OCI-LY7 (cell line): ENCODE measurements around the gene TAPT1.

Experiments
- CTCF ChIP-seq: fragments of 200-600 bp; sonication (generic); conservative IDR thresholded peaks from 2 replicates; pipeline ENCODE4 v1.5.1; 2014; ENCODE audit warnings: mild to moderate bottlenecking, antibody characterized with exemption, low read length, moderate library complexity, mixed read lengths
- EZH2phosphoT487 ChIP-seq: fragments of 200-600 bp; sonication (generic); IDR thresholded peaks from 2 replicates; pipeline ENCODE4 v1.6.1; 2018; ENCODE audit warnings: low read depth, borderline replicate concordance, mild to moderate bottlenecking, mixed run types, antibody characterized with exemption, low read length, moderate library complexity, mixed read lengths

DNA sequence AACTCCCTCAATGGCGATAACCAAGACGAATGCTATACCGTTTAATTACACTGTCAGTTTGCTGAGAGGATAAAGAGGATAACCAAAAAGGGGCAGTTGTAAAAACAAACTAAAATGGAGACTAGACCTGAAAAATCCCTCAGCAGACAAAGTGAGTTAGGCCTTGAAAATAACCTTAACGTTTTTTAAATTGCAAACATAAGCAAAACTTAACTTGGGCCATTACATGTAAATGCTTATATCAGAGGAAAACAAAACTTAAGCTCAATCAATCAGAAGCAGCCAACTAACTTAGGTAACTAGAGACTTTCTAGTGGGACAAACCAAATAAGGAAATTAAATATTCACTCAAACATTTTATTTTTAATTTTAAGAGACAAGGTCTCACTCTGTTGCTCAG is 17.0 kb upstream of the TAPT1 start:
- no peak for TF ChIP-seq CTCF
- no peak for TF ChIP-seq EZH2phosphoT487
